HG03378 (cell line): ENCODE measurements around the gene CA12.
"Not testable (repeated sequence)": the region's sequence is repeated elsewhere in the genome, so short reads cannot be mapped to it uniquely, and the experiment has no call there.

Experiments used
- ATAC-seq: cut with Tn5 transposase; IDR thresholded peaks from one replicate; pipeline ENCODE4 v1.9.1; 2021; ENCODE audit warnings: mild to moderate bottlenecking, moderate library complexity; ENCODE audit not compliant: unreplicated experiment

The CA12 gene

DNA sequence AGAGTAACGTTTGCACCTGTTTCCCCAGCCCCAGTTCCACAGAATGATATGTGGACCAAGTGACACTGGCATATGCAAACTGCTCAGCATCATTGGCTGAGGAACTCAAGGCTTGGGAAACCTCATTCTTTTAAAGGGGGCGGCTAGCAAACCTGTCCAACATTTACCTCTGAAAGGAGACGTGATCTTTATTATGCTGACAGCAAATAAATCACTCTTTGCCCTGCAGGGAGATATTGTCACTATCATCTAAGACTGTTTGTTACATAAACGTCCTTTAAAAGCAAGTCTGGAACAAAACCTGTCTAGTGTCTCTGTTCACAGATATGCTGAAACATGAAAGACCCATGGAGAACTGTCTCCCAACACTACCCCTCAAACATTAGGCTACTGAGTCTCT lies 21.5 kb downstream of the CA12 start:
- ATAC-seq = no peak

DNA sequence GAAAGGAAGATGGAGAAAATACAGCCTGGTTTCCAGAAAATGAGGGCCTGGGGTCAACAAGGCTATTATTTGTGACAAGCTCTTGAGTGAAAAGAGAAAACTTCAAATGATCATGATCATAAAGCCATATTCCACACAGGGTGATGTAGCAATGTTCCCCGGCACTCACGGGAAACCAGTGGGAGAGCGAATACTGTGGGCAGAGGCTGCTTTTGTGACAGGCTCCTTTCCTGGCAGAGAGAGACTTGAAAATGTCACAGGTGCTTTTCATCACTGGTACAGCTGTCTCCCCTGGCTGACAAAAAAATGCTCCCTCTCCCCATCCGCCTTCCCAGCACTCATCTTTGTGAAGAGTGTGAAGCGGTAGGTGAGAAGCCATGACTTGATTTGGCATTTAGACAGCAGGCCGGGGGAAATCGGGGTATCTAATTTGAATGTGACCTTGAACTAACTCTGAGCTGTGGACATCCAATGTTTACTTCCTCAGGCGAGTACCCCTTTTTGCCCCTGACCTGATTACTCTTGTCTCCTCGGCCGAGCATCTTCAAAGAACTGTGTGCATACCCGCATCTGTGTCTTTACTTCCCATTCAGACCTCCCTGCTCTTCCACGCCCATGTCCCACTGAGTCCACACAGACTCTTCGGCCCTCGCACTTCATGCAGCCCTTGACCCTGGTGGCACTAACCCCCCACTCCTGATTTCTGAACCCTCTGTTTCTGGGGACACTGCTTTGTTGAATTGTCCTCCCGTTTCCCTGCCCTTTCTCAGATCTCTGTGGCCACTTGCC lies 23.2 kb downstream of the CA12 start:
- no peak for ATAC-seq

DNA sequence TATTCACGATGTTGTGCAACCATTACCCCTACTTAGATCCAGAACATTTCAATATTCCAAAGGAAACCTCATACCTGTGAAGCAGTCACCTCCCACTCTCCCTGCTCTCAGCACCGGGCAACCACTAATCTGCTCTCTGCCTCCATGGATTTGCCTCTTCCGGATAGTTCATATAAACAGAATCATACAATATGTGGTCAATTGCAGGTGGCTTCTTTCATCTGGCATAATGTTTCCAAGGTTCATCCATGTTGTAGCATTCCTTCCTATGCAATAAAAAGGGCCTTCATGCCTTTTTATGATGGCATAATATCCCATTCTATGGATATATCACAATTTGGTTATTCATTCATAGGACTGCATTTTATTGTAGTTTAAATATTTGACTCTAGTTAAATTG lies 23.9 kb downstream of the CA12 start:
- ATAC-seq = no peak

DNA sequence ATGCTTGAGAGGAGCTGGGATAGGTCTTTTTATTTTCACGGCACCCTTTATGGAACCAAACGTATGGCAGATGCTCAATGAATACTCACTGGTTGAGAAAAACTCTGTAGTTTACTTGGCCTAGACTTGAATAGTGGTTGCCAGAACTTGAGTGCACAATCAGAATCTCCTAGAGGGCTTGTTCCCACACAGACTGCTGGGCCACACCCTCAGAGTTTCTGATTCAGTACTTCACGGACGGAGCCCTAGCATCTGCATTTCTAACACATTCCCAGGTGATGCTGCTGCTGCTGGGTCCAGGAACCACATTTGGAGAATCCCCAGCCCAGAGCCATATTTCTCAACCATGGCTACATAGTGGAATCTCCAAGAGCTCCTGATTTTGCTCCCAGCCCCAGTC lies 24.6 kb downstream of the CA12 start:
- no peak for ATAC-seq

DNA sequence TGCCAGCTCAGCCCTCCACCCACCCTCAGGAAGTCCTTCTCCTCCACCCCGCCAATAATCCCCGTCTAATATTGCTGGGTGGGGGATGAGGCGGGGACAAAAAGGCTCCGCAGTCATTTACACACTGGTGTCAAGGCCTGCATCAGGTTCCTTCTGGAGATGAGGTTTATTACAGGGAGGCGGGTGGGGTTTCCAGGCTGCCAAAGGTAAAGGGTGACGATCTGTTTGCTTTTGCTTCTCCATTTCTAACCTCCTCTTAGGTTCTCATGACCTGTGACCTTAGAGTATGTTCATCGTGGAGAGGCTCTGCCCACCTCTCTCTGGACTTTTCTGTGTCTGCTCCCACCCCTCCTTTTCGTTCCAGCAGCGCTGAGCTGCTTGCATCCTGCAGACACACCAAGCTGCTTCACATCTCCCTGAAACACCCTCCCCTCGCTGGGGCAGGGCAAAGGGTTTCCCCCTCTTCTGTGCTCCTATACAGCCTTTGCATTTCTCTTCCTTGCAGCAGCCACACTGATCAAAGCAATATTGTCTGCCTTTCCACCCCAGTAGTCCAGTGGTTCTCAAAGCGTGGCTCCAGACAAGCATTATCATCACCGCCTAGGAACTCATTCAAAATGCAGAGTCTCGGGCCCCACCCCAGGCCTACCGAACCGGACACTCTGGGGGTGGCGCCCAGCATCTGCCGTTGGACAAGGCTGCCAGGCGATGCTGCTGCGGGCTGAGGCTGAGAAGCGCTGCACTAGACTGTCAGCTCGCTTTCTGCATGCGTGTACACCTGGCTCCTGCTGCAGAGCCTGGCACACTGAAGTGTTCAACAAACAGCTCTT lies 26.6 kb downstream of the CA12 start:
- ATAC-seq = no peak

DNA sequence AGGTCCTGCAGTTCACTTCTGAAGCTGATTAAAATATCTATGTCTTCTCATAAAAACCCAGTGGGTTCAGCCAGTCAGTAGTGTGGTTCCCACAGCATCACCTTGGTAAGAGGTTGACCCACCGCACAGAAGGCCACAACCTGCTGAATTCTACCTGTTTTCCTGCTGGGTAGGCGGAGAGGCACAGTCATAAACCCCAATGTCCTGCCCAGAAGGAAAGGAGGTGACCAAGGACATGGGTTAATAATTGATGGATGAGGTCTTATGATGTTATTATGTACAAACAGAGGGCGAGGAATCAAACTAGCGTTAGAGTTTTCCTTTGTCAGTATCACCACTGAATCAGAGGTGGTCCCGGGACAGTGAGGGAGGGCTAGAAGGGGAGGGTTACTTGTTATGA lies 27.8 kb downstream of the CA12 start:
- no peak for ATAC-seq

DNA sequence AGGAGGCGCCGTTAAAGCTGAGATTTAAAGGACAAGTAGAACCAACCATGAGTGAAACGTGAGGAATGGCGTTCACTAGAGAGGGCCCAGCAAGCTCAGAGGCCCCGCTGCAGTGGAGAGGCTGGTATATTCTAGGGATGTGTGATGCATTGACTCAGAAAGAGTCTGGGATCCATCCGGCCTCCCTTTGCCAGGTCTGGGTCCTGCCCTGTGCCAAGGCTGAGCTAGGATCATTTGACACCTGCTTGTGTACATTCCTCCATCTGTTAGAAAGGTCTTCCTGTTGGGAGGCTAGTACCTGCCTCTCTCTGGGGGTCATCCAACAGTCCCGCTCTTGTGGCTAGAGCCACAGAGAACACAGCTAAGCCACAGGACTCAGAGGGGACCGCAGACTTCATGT lies 28.4 kb downstream of the CA12 start:
- no peak for ATAC-seq

DNA sequence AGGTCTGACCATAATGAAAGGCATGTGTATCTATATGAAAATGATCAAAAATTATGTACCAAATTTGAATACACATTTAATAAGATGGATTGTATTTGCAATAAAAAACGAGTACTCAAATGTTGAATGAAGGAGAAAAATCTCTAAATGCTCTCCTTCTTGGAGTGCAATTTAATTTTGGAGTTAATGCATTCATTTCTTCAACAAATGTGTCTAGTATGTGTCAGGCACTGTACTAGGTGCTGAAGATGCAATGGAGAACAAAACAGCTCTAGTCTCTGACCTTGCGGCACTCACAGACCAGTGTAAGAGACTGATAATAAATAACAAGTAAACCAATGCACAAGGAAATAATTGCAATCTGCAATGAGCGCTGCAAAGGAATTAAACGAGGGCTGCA lies 28.8 kb downstream of the CA12 start:
- ATAC-seq = no peak

- ATAC-seq = no peak
Measured at GRCh38 chr15:63351170-63351569, 30.5 kb downstream of the CA12 start.

DNA sequence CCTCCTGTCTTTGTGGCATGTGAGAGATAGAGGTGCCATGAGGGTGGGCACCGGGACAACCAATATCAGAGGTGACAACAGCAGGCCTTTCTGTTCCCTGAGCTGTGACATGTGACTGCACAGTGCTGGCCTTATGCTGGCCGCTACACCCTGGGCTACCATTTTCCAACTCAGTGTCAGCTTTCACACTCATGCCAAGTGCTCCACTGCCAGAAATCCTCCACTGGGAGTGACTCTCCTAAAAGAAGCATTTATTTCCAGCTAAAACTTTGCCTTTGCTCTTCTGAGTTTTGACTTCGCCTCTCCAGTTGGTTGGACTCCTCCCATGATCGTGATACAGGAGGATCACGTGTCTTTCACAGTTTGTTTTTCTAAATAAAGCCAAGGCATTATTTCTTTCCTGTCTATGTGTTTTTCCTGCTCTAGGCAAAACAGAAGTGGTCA lies 31.4 kb downstream of the CA12 start:
- no peak for ATAC-seq

DNA sequence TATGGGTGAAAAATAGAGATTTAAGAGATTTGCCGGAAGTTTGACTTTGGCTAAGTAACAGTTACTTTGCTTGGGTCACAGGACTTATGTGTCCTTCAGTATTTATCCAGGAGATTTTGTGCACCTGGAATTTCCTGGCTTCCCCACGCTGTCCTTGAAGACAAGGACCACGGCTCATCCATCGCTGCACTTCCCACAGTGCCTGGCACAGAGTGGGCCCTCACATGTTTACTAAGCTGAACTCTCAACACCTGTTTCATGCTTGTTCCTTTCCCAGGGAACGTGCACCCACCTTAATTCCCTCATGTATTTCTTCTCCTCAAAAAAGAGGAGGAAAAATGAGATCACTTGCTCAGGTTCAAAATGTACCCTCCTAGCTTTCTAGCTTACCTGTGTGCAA lies 32.0 kb downstream of the CA12 start:
- ATAC-seq = no peak

GRCh38 chr15:63349156-63349555 lies 32.5 kb downstream of the CA12 start:
- ATAC-seq = no peak

GRCh38 chr15:63348392-63348791 lies 33.3 kb downstream of the CA12 start:
- ATAC-seq = no peak

DNA sequence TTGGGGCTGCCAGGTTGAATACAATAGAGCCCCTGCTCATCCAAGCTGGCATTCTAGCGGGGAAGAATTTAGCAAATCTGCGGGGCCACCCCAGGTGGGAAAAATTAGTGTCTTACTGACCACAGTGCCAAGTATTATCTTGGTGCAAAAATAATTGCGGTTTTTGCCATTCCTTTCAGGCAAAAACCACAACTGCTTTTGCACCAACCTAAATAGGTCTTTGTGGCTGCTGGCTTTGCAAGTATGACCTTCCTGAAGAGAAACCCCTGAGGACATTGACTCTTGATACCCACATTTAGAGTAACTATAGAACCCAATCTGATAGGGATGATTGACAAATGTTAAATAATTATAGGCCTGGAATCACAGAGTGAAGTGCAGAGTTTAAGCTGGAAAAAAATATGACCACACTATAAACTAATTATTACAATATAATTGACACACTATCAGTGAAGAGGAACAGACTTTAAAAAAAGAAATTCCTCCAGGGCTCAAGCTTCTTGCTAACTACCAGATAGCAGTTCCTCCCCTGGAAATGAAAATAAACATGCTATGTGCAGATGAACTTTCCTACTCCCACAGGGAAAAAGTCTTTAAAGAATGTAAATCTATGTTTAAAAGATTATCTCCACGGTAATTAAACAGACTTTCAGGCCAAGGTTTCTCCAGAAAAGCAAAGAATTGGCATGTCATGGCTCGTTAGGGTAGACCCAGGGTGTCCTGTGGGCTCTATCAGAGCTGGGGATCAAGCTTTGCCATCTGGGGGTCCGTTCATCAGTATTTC lies 34.4 kb downstream of the CA12 start:
- no peak for ATAC-seq

DNA sequence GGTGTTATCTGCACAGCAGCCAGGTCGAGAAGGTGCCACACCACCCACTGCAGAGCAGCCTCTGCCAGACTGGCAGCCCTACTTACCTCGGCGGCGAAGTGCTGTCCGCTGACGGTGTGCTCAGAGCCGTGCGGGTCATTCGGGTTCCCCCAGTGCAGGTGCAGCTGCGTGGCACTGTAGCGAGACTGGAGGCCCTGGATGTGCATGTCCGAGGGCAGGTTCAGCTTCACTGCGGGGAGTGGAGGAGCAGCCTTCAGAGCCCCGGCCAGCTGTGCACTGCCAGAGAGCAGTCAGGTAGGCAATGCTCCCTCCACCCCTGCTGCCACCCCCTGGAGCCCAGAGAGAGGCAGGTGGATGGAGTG lies 36.3 kb downstream of the CA12 start:
- ATAC-seq = no peak

DNA sequence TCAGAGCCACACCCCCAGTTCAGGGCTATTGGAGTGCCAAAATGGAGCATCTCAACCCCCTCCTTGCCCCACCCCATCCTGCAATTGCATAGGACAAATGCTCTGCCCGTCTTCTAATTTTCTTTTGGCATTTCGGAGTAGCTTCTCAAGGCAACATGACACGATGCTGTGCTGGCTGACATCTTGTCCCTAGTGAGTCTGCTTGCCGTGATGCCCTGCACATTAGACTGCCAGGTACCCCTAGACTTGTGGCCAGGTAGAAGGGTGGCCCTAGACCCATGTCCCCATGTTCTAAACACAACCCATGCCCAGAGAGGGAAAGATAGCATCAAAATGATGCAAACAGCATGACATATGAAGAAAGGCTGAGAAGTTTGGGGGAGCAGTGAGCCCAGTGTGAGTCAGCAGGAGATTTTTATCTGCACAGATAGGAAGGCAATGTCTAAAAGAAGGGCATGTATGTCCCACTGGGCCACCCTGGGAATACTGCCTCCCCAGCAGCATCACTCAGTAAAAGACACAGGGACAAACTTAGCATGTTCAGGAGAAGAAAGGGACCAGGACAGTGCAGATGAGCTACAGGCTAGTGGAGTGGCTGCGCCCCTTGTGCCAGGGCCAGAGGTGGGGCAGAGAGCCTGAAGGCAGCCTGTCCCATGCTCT lies 36.8 kb downstream of the CA12 start:
- ATAC-seq = no peak

- not testable (repeated sequence) for ATAC-seq
Measured at GRCh38 chr15:63342996-63343562, 38.6 kb downstream of the CA12 start.

- ATAC-seq = no peak
Measured at GRCh38 chr15:63341898-63342297, 39.7 kb downstream of the CA12 start.

DNA sequence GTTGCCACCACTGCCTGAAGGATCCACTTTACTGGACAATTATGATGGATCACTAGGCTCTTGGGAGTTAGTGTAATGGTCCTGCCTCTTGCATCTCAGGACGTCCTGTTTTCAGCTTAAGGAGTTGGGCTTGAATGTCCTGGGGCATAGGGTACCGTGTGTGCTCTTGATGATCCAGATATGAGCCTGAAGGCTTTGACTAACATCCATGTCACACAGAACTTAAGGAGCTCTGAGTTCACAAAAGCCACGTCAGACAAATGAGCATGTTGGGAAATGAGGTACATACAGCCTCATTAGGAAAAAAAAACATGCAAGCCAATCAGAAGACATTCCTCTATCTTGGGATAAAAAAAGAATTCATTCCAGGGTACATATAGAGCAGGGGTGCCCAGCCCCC lies 40.8 kb downstream of the CA12 start:
- ATAC-seq = no peak

DNA sequence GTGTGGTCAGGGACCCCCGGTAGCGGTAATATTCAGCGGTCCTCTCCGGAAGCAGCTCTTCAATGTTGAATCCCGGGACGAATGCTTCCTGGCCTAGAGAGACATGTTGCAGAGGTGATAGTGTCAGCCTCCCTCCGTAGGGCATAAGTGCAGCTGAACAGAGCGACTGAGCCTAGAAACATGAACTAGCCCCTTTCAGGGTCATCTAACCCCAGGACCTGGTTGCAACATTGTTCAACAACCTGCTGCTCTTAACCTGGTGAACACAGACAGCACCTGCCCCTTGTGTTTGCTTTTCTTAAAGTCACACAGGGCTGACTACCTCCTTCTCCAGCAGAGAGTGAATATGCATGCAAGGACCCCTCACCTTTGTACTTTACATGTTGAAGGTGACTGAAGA lies 41.3 kb downstream of the CA12 start:
- ATAC-seq = no peak

DNA sequence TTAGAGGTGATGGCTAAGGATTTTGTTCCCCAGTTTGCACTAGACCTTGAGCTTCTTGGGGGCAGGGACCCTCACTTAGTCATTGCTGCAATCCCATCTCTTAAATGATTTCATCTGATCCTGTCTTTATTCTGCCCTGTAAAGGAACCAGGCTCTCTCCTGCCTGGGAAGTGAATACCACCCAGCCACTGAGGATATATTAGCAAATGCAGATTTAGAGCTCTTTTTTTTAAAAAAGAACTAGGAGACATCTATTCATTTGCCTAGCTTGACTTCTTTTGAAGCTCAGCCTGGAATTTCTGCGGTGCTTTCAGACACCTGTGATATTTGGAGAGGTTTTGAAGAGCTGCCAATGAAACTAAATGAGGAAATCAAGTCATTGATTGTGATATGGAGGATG lies 41.8 kb downstream of the CA12 start:
- no peak for ATAC-seq
